ENCODE results near the gene DDRGK1. TPM values are rescaled to one million over a fixed set of nuclear protein-coding genes. Genes with fewer than 3 reads are reported as not detected.

The DDRGK1 gene
- 47.8 TPM for total RNA-seq

DNA sequence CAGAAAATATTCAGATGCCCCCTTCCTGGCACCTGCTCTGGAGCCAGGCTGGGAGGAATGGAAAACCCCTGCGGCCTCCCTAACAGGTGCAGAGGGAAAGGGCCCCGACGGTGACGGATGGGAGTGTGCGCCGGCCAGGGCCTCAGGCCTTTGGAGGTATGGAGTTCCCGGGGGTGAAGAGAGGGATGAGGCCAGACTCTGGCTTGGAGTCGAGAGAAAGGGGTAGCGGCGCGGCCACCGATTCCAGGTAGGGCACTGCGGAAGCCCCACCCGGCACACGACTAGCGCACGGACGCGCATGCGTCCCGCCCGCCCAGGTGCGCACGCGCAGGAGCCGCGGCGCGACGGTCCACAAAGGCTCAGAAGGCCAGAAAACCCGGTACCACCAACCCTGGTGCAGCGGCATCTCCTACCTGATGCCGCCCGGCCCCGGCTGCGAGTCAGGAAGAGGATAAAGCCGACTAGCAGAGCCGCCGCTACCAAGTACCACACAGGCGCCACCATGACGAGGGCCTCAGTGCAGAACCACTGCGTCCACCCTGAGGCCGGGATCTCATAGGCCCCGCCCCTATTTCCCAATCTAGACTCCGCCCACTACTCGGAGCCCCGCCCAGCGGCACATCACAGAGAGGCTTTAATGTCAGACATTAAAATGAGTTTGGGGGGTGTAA, at the start of gene DDRGK1:
Gene DDRGK1, minus strand, starts transcription at position 559 of the 671 bp plus-strand sequence. Its CDS starts 55 bp downstream, at position 504.
- peak; percentile 93 for ATAC-seq

- ATAC-seq, result peak; percentile 66
Measured at GRCh38 chr20:3251806-3252205, 47.3 kb upstream of the DDRGK1 start.

GRCh38 chr20:3250091-3250504, 45.6 kb upstream of the DDRGK1 start:
- ATAC-seq, result no peak

- ATAC-seq, result no peak
Measured at GRCh38 chr20:3248993-3249347, 44.5 kb upstream of the DDRGK1 start.

DNA sequence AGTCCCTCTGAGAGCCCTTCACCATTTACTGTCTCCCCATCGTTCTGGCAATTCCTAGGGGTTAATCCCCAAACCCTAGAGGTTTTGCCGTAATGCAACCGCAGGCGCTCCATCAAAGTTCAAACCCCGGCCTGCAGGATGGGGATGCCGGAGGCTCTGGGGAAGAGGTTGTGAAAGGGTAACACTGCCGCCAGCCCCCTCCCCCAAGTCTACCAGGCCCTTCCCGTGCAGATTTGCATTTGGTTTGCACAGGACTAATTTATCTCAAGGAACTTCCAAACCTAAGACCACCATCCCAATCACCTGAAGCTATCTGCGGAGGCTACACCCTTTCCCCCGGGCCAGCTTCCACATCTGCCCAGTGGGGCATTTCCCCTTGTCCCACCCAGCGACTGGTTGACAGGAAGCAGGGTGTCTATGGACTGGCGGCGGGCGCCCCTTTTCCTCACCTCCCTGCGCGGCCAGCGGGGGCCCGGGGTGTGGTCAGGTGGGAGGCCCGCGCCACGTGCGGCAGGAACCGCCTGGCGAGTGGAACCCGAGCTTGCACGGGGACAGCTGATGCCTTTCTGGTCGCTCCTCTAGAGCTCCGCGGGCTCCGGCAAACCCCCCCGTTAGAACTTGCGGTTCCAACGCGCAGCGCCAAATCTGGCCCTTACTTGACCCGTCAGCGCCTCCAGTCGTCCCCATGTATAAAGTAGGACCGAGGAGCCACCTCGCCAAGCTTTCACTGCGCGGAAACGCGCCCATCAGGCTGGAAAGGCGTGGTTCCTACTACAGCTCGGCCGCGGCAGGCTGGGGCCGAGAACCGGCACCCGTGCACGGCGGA, 43.9 kb upstream of the DDRGK1 start:
- peak; percentile 61 for ATAC-seq

GRCh38 chr20:3247638-3248037, 43.2 kb upstream of the DDRGK1 start:
- no peak for ATAC-seq

- no peak for ATAC-seq
Measured at GRCh38 chr20:3246682-3247081, 42.2 kb upstream of the DDRGK1 start.

DNA sequence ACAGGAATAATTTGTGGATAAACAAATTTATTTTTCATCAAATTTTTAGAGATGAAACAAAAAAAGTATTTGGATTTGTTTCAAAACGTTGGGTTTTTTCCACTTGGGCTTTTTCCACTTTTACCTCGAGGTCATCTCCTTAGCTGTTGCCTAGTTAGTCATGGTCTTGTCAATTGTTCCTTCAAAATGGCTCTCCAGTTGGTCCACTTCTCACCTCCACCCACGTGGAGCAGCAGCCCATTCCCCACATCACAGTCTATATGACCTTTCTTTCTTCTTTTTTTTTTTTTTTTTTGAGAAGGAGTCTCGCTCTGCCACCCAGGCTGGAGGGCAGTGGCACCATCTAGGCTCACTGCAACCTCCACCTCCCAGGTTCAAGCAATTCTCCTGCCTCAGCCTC, 41.2 kb upstream of the DDRGK1 start:
- no peak for ATAC-seq

GRCh38 chr20:3245156-3245555, 40.7 kb upstream of the DDRGK1 start:
- no peak for ATAC-seq

DNA sequence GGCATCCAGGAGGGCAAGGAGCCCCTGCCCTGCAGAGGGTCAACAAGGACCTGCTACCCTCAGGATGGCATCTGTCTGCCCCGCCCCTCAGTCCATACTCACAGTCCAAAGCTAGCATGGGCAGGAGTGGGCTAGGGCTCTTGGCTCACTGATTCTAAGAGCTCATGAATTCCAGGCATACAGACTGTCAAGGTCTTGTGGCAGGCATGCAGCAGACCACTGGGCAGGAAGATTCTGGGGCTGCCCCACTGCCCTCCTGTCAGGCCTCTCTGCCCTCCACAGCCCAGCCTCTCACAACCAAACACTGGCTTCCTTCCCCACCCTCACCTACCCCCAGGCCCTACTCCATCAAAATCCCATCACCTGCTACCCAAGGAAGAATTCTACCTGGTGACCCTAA, 40.1 kb upstream of the DDRGK1 start:
- no peak for ATAC-seq

DNA sequence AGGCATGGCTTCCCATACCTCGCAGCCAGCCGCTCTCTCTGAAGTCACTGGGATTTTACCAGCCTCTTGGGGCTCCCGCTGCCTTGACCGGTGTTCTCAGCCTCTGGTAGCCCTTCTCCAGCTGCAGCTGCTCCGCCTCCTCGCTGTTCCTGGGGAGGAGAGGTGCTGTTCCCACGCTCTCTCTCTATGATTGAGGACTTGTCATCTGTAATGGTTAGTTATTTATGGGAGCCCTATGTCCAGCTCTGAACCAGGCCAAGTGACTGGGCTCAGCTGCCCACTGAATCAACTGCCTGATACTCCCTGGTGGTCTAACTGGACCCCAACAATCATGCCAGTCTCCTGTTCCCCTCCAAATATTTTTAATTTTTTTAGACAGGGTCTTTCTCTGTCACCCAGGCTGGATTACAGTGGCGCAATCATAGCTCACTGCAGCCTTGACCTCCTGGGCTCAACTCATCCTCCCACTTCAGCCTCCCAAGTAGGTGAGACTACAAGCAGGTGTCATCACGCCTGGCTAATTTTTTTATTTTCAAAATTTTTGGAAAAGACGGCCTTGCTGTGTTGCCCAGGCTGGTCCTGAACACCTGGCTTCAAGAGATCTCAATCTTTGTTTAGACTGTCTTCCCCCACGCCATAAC, 39.4 kb upstream of the DDRGK1 start:
- ATAC-seq, result no peak

DNA sequence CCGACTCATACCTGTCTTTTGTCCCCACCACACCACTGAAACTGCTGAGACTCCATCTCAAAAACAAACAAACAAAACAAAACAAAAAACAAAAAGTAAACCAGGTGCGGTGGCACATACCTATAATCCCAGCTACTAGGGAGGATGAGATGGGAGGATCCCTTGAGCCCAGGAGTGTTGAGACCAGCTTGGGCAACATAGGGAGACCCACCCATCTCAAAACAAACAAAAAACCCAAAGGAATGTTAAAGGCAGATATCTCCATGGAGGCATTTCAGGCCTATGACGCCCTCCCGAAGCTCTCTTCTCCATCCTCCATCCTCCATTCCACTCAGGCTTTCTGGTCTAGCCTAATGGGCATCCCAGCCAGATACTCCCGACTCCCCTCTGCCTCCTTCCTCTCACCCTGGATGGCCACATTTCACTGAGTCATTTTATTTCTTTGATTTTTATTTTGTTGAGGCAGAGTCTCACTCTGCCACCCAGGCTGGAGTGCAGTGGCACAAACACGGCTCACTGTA, 37.8 kb upstream of the DDRGK1 start:
- ATAC-seq, result no peak

DNA sequence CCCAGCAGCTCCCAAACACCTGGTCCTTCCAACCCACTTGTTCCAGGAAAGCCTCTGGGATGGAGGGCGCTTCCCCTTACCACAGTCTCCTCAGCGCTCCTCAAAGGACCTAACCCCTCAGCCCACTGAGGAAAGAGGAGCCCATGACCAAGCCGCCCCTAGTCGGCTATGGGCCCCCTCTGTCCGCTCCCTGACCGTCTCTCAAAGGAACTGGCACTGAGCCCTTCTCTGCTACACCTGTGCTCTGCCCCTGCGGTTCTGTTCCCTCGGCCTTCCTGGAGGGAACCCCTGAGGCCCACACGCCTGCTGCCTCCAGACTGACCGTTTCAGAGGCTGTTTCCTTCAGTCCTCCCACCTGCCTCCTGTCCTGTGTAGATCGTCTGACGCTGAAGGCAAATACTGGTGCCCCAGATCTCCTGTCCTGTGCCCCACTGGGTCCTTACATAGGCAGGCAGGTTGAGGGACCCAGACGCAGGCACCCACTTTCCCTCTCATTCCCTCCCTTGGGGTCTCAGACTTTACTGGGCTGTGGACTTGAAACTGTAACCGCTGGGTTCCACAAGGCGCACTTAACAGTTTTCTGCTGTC, 36.4 kb upstream of the DDRGK1 start:
- no peak for ATAC-seq

- peak; percentile 34 for ATAC-seq
Measured at GRCh38 chr20:3239867-3240775, 35.6 kb upstream of the DDRGK1 start.

DNA sequence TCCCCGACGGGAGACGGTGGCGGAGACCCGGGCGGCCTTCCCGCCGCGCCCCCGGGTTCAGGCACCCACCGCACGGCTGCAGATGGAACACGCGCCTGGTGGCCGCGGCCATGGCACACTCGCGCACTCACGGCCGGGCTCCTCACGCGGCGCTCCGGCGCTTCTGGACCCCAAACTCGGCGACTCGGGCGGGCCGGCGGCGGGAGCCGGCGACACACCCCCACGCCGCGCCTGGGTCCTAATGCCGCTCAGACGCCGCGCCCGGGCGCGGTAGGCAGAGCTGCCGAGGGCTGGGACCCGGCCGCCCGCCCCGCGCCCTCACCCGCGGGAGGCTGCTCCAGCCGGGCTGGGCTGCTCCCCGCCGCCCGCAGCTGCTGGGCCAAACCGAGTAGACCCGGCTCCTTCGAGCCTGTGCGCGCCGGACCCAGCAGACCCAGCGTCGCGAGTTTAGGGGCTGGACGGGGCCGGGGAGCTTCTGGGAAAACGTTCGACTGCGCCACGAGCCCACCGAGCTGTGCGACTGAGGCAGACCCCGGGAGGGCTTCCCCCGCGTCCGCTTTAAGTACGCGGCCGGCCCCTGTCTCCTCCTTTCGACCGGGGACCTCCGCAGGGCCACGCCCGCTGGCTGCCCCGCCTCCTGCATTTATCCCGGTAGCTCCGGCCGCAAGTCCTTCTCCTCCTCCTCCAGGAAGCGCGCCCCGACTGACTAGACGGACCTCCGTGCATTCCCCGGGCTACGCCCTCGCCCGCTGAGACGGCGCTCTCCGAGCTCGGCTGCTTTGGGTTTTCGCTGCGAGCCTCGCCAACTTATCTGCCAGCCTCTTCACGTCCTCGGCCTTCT, 34.8 kb upstream of the DDRGK1 start, which contains the start of gene SLC4A11:
Gene SLC4A11, minus strand, starts transcription at position 165 of the 841 bp plus-strand sequence. Its CDS starts 53 bp downstream, at position 112.
- ATAC-seq, result peak; percentile 66

- peak; percentile 44 for ATAC-seq
Measured at GRCh38 chr20:3238616-3239025, 34.1 kb upstream of the DDRGK1 start.

GRCh38 chr20:3237958-3238615, 33.6 kb upstream of the DDRGK1 start:
- no peak for ATAC-seq

GRCh38 chr20:3237011-3237957, 32.8 kb upstream of the DDRGK1 start:
- ATAC-seq, result no peak

Data from esophagus mucosa (tissue), 1 donor.